GM23248 (cell line): ENCODE data around the gene PRPF31. TPM values are rescaled to one million over a fixed set of nuclear protein-coding genes. Genes with fewer than 3 reads are reported as not detected.

Experiments
- DNase-seq: peaks from one replicate; pipeline ENCODE4 v3.0.0-alpha.2; 2015
- H2AFZ ChIP-seq: fragments of 200-600 bp; sonication (generic); 2 replicates; pipeline ENCODE4 v1.6.1; 2016; ENCODE audit warnings: antibody characterized with exemption
- H3F3A ChIP-seq: fragments of 200-600 bp; sonication (generic); 2 replicates; pipeline ENCODE4 v1.6.1; 2016; ENCODE audit warnings: mild to moderate bottlenecking, antibody characterized with exemption, mixed run types; ENCODE audit not compliant: insufficient read depth
- H3K27ac ChIP-seq: fragments of 200-600 bp; sonication (generic); 2 replicates; pipeline ENCODE4 v1.5.1; 2016; ENCODE audit warnings: mild to moderate bottlenecking
- H3K27me3 ChIP-seq: fragments of 200-600 bp; sonication (generic); replicated peaks from 2 replicates; pipeline ENCODE4 v1.6.1; 2016; ENCODE audit warnings: mild to moderate bottlenecking; ENCODE audit not compliant: insufficient read depth
- H3K36me3 ChIP-seq: fragments of 200-600 bp; sonication (generic); 2 replicates; pipeline ENCODE4 v1.6.1; 2016; ENCODE audit warnings: low read depth, mild to moderate bottlenecking
- H3K4me1 ChIP-seq: fragments of 200-600 bp; sonication (generic); 2 replicates; pipeline ENCODE4 v1.6.1; 2016; ENCODE audit warnings: mild to moderate bottlenecking; ENCODE audit not compliant: insufficient read depth
- H3K4me2 ChIP-seq: fragments of 200-600 bp; sonication (generic); one replicate; pipeline ENCODE4 v1.6.1; 2016; ENCODE audit warnings: mild to moderate bottlenecking; ENCODE audit not compliant: unreplicated experiment
- H3K4me3 ChIP-seq: fragments of 200-600 bp; sonication (generic); 2 replicates; pipeline ENCODE4 v1.5.1; 2016; ENCODE audit warnings: mild to moderate bottlenecking
- H3K79me2 ChIP-seq: fragments of 200-600 bp; sonication (generic); 2 replicates; pipeline ENCODE4 v1.6.1; 2016; ENCODE audit warnings: mild to moderate bottlenecking; ENCODE audit not compliant: insufficient read depth
- H3K9ac ChIP-seq: fragments of 200-600 bp; sonication (generic); 2 replicates; pipeline ENCODE4 v1.6.1; 2016; ENCODE audit warnings: mild to moderate bottlenecking
- H3K9me2 ChIP-seq: fragments of 200-600 bp; sonication (generic); 2 replicates; pipeline ENCODE4 v1.6.1; 2016; ENCODE audit warnings: mixed run types, mild to moderate bottlenecking, moderate library complexity; ENCODE audit not compliant: insufficient read depth
- H3K9me3 ChIP-seq: fragments of 200-600 bp; sonication (generic); one replicate; pipeline ENCODE4 v1.6.1; 2017; ENCODE audit warnings: low read depth
- H4K20me1 ChIP-seq: fragments of 200-600 bp; sonication (generic); 2 replicates; pipeline ENCODE4 v1.6.0; 2016; ENCODE audit not compliant: insufficient read depth
- EZH2 ChIP-seq: fragments of 200-600 bp; sonication (generic); IDR thresholded peaks from 2 replicates; pipeline ENCODE4 v1.6.1; 2018; ENCODE audit warnings: antibody characterized with exemption, mild to moderate bottlenecking; ENCODE audit not compliant: insufficient read depth, poor library complexity, severe bottlenecking
- EZH2phosphoT487 ChIP-seq: fragments of 200-600 bp; sonication (generic); IDR thresholded peaks from 2 replicates; pipeline ENCODE4 v1.6.1; 2018; ENCODE audit warnings: antibody characterized with exemption, moderate library complexity, mild to moderate bottlenecking, low read depth; ENCODE audit not compliant: insufficient read depth
- WGBS, 2 experiments: methylation state at CpG; one replicate each; pipeline ENCODE4 v1.1.6; 2015 to 2017; ENCODE audit warnings: low lambda C conversion rate in 2 of 2, low coverage in 1 of 2; ENCODE audit errors: missing lambda C conversion rate in 2 of 2; 5-methylcytosine and 5-hydroxymethylcytosine counted together
- in situ Hi-C: fragments of 300-500 bp; cut with MboI; formaldehyde crosslinking; loops from 2 replicates; pipeline ENCODE4 v1.15.0; 2020
- polyA plus RNA-seq: library from polyadenylated mRNA; unstranded; fragments of >200 nt; fragmentation: Nextera tagmentation; extraction: Ambion mirVana; gene quantifications from 2 replicates; pipeline ENCODE4 v1.2.1, GENCODE V29; 2016
- total RNA-seq: library from RNA; depleted of rRNA; stranded (reverse); fragments of >200 nt; shearing (Covaris generic); gene quantifications from 2 replicates; pipeline ENCODE4 v1.2.3, GENCODE V29; 2014

The PRPF31 gene
- total and polyA plus RNA-seq, 2 experiments from 2014 or later: 38.4 to 78.6 TPM

DNA sequence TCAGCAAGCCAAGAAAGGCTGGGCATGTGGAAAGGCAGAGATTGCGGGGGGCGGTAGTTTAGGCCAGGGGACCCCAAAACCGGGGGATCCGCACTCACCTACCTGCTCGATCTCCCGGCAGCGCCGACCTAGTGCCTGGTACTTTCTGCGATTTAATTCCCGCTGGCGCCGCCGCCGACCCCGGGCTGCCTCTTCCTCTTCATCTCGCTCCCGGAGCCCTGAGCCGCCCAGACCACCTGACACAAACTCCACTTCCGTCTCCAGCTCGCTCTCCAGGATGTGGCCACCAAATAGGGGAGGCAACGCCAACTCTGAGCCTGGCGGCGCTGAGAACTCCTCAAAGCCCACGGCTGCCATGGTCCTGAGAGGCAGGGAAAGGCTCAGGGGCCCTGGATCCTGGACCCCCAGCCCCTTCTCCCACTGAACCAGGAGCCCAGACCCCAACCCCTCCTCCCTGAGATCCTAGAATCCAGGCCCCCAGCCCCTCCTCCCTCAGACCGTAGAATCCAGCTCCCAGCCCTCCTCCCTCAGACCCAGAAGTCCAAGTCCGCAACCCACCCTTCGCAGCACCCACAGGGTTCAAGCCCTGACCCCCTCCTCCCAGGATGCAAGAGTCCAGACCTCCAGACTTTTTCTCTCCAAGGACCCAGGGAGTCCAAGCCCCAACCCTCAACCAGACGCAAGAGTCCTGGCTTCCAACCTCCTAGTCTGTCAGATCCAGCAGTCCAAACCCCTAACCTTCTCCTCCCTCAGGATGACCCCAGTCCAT lies 1.0 kb upstream of the PRPF31 start:
- Histone ChIP-seq H3F3A (no peaks in the 10 kb centered on the region), H3K9me3 (no peaks in the 10 kb centered on the region), H3K4me3 (peak overlapping the region; percentile 85), H2AFZ (peak overlapping the region; percentile 77), H3K9ac (peak overlapping the region; percentile 82), H3K27ac (no peak overlapping the region), H3K79me2 (peaks cover 67% of the 10 kb centered on the region), H3K27me3 (no peaks in the 10 kb centered on the region), H4K20me1 (no peaks in the 10 kb centered on the region), H3K4me2 (peak overlapping the region; percentile 78), H3K9me2 (no peaks in the 10 kb centered on the region), H3K4me1 (peaks cover 9% of the 10 kb centered on the region), H3K36me3 (peaks cover 7% of the 10 kb centered on the region; the same call in 1 of the 2 replicates)
- TF ChIP-seq EZH2phosphoT487 (no peak), EZH2 (no peak)
- DNase-seq: peak; percentile 75
- 22 to 31% methylated on average over 28 of the region's 28 CpGs for WGBS, 2 experiments
- in situ Hi-C loops: no loop called here

DNA sequence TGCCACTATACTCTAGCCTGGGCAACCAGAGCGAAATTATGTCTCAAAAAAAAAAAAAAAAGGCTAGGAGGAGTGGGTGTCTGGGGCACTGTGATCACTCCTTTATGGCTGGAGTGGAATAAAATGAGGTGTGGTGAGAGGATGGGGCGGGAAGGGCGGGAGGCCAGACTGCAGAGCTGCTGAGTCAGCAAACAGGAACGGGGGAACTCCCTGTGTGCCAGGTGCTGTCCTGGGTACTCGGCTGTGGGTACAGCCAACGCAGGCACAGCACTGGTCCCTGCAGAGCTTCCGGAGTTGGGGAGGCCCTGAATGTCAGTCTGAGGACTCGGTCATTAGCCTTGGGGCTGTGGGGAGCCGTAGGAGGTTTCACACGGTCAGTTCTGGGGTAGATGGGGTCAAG lies 5.7 kb downstream of the PRPF31 start:
- TF ChIP-seq EZH2phosphoT487 (no peak), EZH2 (no peak)
- no peak overlapping the region for H3K4me3 ChIP-seq
- no peaks in the 10 kb centered on the region for H4K20me1 ChIP-seq
- no peak overlapping the region for H3K27ac ChIP-seq
- H3K9ac ChIP-seq: no peak overlapping the region
- peaks cover 7% of the 10 kb centered on the region for H3K4me1 ChIP-seq
- WGBS, 2 experiments: 98 to 100% methylated on average over 7 to 10 of the region's 10 CpGs
- no peaks in the 10 kb centered on the region for H3K9me3 ChIP-seq
- peaks cover 20% of the 10 kb centered on the region for H3K79me2 ChIP-seq
- H3K27me3 ChIP-seq: no peaks in the 10 kb centered on the region
- H2AFZ ChIP-seq: no peak overlapping the region
- no peaks in the 10 kb centered on the region for H3F3A ChIP-seq
- no peak for DNase-seq
- no peak overlapping the region for H3K4me2 ChIP-seq
- H3K9me2 ChIP-seq: no peaks in the 10 kb centered on the region
- in situ Hi-C loops: no loop called here
- 0 out of 2 replicates have a peak, but pooled peaks cover 5% of the 10 kb centered on the region for H3K36me3 ChIP-seq

DNA sequence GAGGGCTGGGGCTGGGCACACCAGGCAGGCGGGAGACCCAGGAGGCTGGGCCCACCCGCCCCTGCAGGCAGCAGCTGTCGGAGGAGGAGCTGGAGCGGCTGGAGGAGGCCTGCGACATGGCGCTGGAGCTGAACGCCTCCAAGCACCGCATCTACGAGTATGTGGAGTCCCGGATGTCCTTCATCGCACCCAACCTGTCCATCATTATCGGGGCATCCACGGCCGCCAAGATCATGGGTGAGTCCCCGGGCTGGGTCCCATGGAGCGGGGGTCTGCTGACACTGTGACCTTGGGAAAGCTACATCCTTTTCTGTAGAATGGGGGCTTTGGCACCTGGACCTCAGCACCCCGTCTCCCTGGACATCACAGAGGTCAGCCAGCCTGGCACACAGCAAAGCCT lies 8.1 kb downstream of the PRPF31 start:
- 0 out of 2 replicates have a peak, but pooled peaks cover 5% of the 10 kb centered on the region for H3K36me3 ChIP-seq
- DNase-seq: no peak
- no peaks in the 10 kb centered on the region for H3F3A ChIP-seq
- H3K27me3 ChIP-seq: no peaks in the 10 kb centered on the region
- H3K27ac ChIP-seq: no peak overlapping the region
- 93 to 97% methylated on average over 14 to 17 of the region's 17 CpGs for WGBS, 2 experiments
- no peaks in the 10 kb centered on the region for H3K9me2 ChIP-seq
- no peaks in the 10 kb centered on the region for H3K4me1 ChIP-seq
- H4K20me1 ChIP-seq: no peaks in the 10 kb centered on the region
- H3K9me3 ChIP-seq: no peaks in the 10 kb centered on the region
- TF ChIP-seq EZH2: no peak
- no peak for TF ChIP-seq EZH2phosphoT487
- no peak overlapping the region for H3K4me3 ChIP-seq
- no peak overlapping the region for H3K9ac ChIP-seq
- in situ Hi-C loops: no loop called here
- H3K79me2 ChIP-seq: no peaks in the 10 kb centered on the region
- no peak overlapping the region for H2AFZ ChIP-seq
- H3K4me2 ChIP-seq: no peak overlapping the region

DNA sequence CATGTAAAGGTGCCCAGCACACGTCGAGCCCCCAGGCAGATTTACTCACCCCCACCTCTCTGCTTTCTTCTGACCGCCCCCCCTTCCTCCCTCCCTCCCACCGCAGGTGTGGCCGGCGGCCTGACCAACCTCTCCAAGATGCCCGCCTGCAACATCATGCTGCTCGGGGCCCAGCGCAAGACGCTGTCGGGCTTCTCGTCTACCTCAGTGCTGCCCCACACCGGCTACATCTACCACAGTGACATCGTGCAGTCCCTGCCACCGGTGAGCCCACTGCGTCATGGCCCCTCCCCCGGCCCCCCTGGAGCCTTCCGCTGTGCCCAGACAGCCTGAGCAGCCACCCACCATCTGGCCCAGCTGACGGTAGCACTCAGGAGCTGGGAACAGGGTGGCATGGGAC lies 8.8 kb downstream of the PRPF31 start:
- Histone ChIP-seq H3K9me2 (no peaks in the 10 kb centered on the region), H3K4me1 (no peaks in the 10 kb centered on the region), H3K9me3 (no peaks in the 10 kb centered on the region), H3K79me2 (no peaks in the 10 kb centered on the region), H3K4me2 (no peak overlapping the region), H3K9ac (no peak overlapping the region), H3K4me3 (no peak overlapping the region), H2AFZ (no peak overlapping the region), H4K20me1 (no peaks in the 10 kb centered on the region), H3K27me3 (no peaks in the 10 kb centered on the region), H3K27ac (no peak overlapping the region), H3K36me3 (0 out of 2 replicates have a peak, but pooled peaks cover 4% of the 10 kb centered on the region), H3F3A (no peaks in the 10 kb centered on the region)
- WGBS, 2 experiments: 89 to 95% methylated on average over 8 to 19 of the region's 19 CpGs
- in situ Hi-C loops: no loop called here
- TF ChIP-seq EZH2: no peak
- no peak for TF ChIP-seq EZH2phosphoT487
- DNase-seq: no peak
